KOPT-K1 (cell line): ENCODE measurements around the gene NOX5.

Source experiments
- H3K27ac ChIP-seq: fragments of 200-600 bp; sonication (generic); 2 replicates; pipeline ENCODE4 v1.5.1; 2016; ENCODE audit warnings: antibody characterized with exemption, mild to moderate bottlenecking, low read depth, low read length; ENCODE audit not compliant: poor library complexity, severe bottlenecking
- H3K36me3 ChIP-seq: fragments of 200-600 bp; sonication (generic); 2 replicates; pipeline ENCODE4 v1.5.1; 2017; ENCODE audit warnings: antibody characterized with exemption, mild to moderate bottlenecking, low read length, moderate library complexity; ENCODE audit not compliant: insufficient read depth
- H3K9me3 ChIP-seq: fragments of 200-600 bp; sonication (generic); 2 replicates; pipeline ENCODE4 v1.5.1; 2017; ENCODE audit warnings: antibody characterized with exemption, low read length, mild to moderate bottlenecking; ENCODE audit not compliant: insufficient read depth, poor library complexity, severe bottlenecking

The NOX5 gene

DNA sequence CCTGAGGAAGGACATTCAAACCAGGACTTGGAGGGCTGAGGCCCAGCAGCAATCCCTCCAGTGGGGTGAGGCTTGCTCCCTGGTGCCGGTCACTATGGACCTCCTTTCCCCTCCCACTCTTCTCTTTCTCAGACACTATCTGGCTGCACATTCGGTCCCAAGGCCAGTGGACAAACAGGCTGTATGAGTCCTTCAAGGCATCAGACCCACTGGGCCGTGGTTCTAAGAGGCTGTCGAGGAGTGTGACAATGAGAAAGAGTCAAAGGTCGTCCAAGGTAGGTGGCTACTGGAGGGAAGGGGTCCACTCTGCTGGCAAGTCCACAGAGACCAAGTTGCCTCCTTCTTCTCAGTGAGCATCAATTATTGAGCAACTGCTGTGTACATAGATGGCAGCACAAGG is 28.0 kb downstream of the NOX5 start:
- Histone ChIP-seq H3K27ac (no peak overlapping the region), H3K36me3 (no peaks in the 10 kb centered on the region), H3K9me3 (no peaks in the 10 kb centered on the region)

DNA sequence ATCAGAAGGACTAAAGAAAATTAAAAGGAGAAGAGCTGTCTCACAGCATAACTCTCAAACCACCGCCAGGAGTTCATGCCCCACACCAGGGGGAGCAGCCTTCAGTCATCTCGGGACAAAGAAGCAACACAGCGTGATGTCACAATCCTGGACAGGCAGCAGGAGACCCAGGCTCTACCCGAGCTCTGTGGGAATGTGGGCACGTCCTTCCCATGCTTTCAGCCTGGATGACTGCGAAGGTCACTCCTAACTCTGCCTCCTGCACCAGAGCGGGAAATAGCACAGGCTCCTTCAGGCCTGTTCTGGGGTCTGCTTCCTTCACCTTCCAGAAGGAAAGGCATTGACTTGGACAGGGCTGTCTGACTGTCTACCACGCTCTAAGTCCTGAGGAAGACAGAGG is 31.3 kb downstream of the NOX5 start:
- Histone ChIP-seq H3K27ac (no peak overlapping the region), H3K36me3 (no peaks in the 10 kb centered on the region), H3K9me3 (no peaks in the 10 kb centered on the region)

DNA sequence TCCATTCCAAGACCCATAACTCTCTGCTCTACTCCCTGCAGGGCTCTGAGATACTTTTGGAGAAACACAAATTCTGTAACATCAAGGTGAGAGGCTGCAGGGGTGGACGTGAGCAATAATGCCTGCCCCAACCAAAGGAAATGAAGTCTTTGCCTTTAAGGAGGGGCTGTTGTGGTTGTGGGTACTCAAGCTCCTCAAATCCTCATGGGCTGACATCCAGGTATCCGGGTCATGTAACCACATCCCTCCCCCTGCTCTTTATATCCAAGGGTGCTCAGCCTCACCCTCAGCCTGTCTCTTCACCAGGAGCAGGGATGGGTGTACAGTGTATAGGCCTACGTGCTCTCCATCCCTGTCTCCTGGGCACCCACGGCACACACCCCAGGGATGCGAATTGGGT is 32.3 kb downstream of the NOX5 start:
- H3K36me3 ChIP-seq: no peaks in the 10 kb centered on the region
- H3K27ac ChIP-seq: no peak overlapping the region
- H3K9me3 ChIP-seq: no peaks in the 10 kb centered on the region

DNA sequence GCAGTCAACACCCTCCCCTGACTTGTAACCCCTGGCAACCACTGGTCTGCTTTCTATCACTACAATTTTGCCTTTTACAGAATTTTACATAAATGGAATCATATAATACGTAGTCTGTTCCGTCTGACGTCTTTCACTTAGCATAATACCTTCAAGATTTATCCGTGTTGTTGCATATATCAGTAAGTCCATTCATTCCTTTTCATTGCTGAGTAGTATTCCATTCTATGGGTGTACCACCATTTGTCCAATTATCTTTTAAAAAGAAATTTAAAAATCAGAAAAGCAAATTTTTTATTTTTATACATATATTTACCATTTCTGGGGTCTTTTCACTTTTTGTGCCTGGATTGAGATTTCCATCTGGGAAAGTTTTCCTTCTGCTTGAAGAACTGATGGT is 35.5 kb downstream of the NOX5 start:
- H3K27ac ChIP-seq: no peak overlapping the region
- no peaks in the 10 kb centered on the region for H3K36me3 ChIP-seq

DNA sequence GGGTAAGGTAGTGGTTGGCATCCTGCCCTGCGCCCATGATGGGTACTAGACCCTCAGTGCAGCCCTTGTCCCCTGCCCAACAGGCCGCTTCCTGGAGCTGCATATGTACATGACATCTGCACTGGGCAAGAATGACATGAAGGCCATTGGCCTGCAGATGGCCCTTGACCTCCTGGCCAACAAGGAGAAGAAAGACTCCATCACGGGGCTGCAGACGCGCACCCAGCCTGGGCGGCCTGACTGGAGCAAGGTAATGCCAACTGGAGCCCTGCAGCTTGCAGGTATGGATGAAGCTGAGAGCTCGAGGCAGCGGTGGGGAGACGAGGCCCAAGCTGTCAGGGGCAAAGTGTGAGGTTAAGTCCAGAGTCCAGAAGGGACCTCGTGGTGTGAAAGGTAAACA is 40.8 kb downstream of the NOX5 start:
- no peaks in the 10 kb centered on the region for H3K9me3 ChIP-seq
- H3K36me3 ChIP-seq: no peaks in the 10 kb centered on the region
- no peak overlapping the region for H3K27ac ChIP-seq

More for the DNA sequence above, 35.5 kb downstream of the NOX5 start:
- H3K9me3 ChIP-seq: no peaks in the 10 kb centered on the region

DNA sequence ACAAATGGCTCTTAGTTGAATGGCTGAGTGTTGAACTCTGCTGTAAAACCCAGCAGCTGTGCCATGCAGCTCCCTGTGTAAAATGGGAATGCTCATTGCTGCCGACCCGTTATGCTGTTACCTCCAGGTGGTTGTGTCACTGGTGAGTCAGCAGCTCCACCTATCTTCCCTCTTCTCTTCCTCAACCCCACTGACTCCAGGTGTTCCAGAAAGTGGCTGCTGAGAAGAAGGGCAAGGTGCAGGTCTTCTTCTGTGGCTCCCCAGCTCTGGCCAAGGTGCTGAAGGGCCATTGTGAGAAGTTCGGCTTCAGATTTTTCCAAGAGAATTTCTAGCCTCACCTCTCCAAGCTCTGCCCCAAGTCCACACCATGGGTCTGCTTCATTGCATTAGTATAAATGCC is 41.9 kb downstream of the NOX5 start:
- Histone ChIP-seq H3K36me3 (no peaks in the 10 kb centered on the region), H3K9me3 (no peaks in the 10 kb centered on the region), H3K27ac (no peak overlapping the region)

DNA sequence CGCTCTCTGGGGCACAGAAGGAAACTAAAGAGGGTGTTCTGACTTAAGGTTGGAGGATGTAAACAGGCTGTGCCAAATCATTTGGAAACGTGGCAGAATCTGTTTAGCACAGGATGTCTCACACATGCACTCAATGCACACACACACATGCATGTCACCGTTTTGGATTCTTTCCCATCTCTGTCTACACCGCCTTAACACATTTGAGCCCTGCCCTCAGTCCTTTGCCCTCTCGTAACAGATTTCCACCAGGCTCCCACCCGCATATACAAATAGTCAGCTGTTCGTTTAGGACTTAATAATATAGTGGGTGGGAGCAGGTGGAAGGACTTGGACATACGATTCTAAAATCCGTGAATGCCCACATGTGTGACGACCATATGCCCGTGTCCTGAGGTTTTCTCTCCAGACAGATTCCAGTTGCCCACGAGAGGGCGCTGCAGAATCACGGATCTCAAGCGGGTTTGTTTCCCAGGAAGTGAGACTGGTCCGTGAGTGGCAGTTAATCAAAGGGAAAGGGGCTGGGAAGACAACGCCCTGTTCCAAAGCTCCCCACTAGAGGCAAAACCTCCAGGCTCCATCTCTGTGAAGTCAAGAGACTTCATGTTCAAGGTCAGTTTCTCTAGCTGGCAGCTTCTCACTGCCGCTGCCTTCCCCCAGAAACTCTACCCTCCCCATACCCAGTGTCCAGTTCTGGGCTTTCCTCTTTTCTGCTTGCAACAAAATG is 44.5 kb downstream of the NOX5 start:
- no peaks in the 10 kb centered on the region for H3K9me3 ChIP-seq
- H3K36me3 ChIP-seq: no peaks in the 10 kb centered on the region
- no peak overlapping the region for H3K27ac ChIP-seq

DNA sequence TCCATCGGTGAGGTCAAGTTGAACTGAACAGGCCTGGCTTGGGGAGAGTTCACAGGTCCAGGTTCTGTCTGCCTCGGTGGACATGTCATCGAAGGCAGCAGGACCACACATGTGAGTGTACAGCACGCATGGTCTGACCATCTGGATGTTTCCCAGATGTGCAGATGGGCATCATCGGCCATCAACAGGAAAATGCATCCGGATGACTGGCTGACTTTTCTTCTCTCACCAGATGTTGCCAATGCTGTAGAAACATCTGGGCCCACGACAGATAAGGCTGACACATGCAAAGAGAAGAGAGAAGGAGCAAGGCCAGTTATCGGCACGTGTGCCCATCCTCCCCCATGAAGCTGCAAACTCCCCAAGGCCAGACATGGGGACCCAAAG is 45.1 kb downstream of the NOX5 start:
- H3K9me3 ChIP-seq: no peaks in the 10 kb centered on the region
- H3K27ac ChIP-seq: no peak overlapping the region
- H3K36me3 ChIP-seq: no peaks in the 10 kb centered on the region

DNA sequence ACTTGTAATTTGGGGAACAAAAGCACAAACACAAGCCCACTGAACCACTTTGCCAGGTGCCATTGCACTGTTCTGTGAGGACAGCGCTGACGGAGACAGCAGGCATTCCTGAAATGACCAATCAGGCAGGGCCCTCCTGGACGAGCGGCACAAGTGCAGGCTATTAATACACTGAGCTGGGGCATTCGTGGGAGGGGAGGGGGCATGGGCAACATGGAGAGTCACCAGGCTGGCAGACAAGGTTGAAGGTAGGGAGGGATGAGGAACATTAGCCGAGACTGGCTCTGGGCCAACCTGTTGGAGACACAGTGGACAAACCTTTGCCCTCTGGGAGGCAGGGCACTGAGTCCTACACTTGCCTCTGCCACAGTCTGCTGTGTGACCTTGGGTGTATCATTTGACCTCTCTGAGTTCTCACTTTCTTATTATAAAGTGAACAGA is 45.6 kb downstream of the NOX5 start:
- no peak overlapping the region for H3K27ac ChIP-seq

DNA sequence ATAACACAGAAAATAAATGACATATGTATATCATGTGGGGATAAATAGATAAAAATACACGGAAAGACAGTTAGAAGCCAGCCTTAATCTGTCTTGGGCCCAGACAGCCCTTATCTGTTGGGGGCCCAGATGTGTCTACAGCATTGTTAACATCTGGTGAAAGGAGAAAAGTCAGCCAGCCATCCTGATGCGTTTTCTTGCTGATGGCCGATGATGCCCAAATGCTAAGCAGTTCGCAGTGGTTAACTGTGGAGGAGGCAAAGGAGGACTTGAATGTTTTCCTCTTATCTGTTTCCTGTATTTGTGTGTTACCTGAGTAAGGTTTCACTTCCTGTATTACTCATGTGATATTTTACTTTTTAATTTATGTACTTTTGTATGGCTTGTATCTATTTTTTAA is 46.2 kb downstream of the NOX5 start:
- Histone ChIP-seq H3K27ac (no peak overlapping the region), H3K36me3 (no peaks in the 10 kb centered on the region)

More for the DNA sequence above, 45.6 kb downstream of the NOX5 start:
- H3K36me3 ChIP-seq: no peaks in the 10 kb centered on the region
- no peaks in the 10 kb centered on the region for H3K9me3 ChIP-seq

DNA sequence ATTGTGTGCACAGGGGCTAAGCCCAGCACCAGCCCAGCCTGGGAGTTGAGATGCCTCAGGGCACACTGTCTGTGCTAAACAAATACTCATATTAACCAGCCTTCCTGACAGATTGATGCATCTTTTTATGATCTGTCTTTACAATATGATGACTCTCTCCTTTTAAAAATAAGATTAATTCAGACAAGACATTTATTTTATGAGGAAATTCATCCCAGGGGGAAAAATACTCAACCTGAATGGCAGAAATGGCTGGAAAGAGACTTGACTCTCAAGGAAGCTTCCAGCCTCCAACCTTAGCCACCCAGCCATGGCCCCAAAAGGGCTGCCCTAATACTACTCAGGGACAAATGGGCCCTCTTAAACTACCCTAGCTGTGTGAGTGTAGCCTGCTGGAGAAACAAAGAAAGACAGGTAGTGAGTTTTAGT is 46.9 kb downstream of the NOX5 start:
- Histone ChIP-seq H3K27ac (no peak overlapping the region), H3K36me3 (no peaks in the 10 kb centered on the region), H3K9me3 (no peaks in the 10 kb centered on the region)

More for the DNA sequence above, 46.2 kb downstream of the NOX5 start:
- H3K9me3 ChIP-seq: no peaks in the 10 kb centered on the region

DNA sequence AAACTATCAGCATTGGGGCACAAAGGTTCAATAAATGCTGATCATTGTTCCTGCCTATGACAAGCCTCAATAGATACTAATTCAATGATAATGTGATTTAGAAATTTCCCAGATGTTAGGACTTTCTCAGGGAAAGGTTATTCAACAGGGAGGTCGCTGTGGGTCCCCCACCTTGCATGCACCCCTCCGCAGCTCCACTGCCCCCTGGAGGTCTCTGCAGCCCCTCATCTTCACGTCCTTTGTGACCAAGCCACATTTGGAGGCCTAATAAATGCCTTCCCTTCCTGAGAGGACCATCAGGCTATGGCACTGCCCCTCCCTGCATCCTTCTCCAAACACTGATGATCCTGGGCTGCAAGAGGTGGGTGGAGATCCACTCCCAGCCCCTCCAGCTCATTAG is 50.2 kb downstream of the NOX5 start:
- Histone ChIP-seq H3K27ac (no peak overlapping the region), H3K36me3 (no peaks in the 10 kb centered on the region), H3K9me3 (no peaks in the 10 kb centered on the region)

DNA sequence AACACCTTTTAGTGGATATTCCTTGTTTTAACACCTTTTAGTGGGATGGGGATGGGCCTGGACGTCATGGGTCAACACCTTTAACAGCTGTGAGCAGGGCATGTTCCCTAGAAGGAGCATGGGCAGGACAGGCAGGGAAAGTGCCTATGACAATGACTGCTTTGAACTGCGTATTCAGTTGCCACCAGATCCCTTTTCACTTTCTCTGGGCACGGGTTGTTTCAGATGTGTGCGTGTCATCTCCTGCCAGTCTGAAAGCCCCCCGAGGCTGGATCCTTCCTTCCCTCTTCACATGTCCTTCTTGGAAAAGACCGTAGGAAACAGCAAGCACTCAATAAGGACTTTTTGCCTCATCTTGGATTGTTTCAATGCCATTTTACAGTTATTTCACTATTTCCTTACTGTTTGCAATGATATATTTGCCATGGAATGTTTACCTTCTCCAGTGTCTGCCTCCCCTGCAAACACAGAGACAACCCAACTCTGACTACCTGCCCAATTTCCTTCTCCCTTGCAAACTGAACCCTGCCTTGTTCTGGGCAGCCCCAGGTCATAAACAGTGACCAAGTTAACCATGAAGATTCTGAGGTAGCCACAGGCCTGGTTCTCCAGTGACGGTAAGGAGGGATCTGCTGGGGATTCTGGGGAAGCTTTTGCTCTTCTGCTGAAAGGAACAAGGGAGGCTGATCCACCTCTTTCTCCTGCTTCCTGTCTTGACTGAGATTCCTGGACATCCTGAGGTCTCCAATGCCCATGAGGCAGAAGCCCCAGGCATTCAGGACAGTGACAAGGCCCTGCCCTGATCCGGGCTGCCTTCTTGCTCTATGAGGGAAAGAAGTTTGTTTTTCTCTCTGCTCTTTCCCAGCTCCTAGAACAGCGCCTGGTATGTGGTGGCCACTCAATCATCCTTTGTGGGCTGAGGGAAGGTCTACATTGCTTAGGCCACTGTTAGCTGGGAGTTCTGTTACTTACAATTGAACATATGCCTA is 51.8 kb downstream of the NOX5 start:
- Histone ChIP-seq H3K9me3 (no peaks in the 10 kb centered on the region), H3K36me3 (no peaks in the 10 kb centered on the region), H3K27ac (no peak overlapping the region)

DNA sequence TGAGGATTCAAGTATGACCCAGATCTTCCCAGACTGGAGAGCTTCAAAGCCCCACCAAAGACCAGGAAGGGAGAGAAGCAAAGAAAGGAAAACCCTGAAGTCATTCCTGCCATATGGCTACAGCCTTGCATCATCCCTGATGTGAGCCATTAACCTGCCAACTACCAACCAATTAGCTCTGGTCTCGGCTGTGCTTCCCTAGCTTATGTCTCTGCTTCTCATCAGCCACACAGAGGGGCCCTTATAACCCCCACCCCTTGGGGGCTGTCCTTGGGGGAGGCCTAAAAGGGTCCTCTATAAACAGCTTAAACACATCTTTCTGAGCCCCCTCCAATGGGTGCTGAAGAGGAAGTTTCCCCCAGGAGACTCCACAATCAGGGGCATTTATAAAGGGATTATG is 52.8 kb downstream of the NOX5 start:
- H3K36me3 ChIP-seq: no peaks in the 10 kb centered on the region
- no peaks in the 10 kb centered on the region for H3K9me3 ChIP-seq
- no peak overlapping the region for H3K27ac ChIP-seq

DNA sequence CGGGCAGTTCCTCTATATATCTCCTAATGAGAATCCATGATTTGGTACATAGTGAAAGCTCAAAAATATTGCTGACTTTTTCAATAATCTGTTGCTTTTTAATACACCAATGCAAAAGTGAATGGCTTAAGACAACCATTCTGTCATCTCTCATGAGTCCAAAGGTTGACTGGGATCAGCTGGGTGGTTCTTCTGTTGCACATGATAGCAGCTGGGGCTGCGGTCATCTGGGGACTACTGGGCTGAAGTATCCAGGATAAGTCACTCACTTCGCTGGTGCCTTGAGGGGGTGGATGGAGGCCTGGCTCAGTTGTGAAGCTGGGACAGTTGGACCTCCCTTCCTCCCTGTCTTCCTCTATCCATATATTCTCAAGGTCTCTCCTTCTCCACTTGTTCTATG is 53.7 kb downstream of the NOX5 start:
- Histone ChIP-seq H3K27ac (no peak overlapping the region), H3K9me3 (no peaks in the 10 kb centered on the region), H3K36me3 (no peaks in the 10 kb centered on the region)
